Keratinocyte (primary cell): Measurements from ENCODE around the gene KIAA0408. TPM values are rescaled to one million over a fixed set of nuclear protein-coding genes. Genes with fewer than 3 reads are reported as not detected.
"Not testable (repeated sequence)": the region's sequence is repeated elsewhere in the genome, so short reads cannot be mapped to it uniquely, and the experiment has no call there.

Source experiments
- DNase-seq: peaks from one replicate; pipeline ENCODE4 v3.0.0-alpha.2; 2011; ENCODE audit warnings: low read depth, missing footprints, low spot score
- FAIRE-seq: peaks from 2 replicates; lab custom pipeline; 2011; peaks lifted over from hg19 to GRCh38; lab: Jason Lieb, UNC
- H2AFZ ChIP-seq: 2 replicates; pipeline ENCODE4 v1.6.0; 2012; ENCODE audit warnings: low read length, control low read depth, inconsistent platforms; ENCODE audit not compliant: control insufficient read depth
- H3K27ac ChIP-seq: 2 replicates; pipeline ENCODE4 v1.5.1; 2011; ENCODE audit warnings: low read length; ENCODE audit not compliant: control insufficient read depth, insufficient read depth
- H3K27me3 ChIP-seq: 3 replicates; pipeline ENCODE4 v1.6.0; 2011; ENCODE audit warnings: low read length; ENCODE audit not compliant: control insufficient read depth, insufficient read depth; ENCODE audit errors: extremely low read depth
- H3K36me3 ChIP-seq, 2 experiments: 2 replicates in 1 of 2; 3 replicates in 1 of 2; pipeline ENCODE4 v1.5.1; 2011; ENCODE audit warnings: low read length in 2 of 2, mild to moderate bottlenecking in 1 of 2; ENCODE audit not compliant: control insufficient read depth in 2 of 2, insufficient read depth in 2 of 2; ENCODE audit errors: extremely low read depth in 1 of 2
- H3K4me1 ChIP-seq: 3 replicates; pipeline ENCODE4 v1.5.1; 2011; ENCODE audit warnings: low read length; ENCODE audit not compliant: control insufficient read depth, insufficient read depth; ENCODE audit errors: extremely low read depth
- H3K4me2 ChIP-seq: 3 replicates; pipeline ENCODE4 v1.6.0; 2011; ENCODE audit warnings: low read depth, low read length; ENCODE audit not compliant: control insufficient read depth, insufficient read depth; ENCODE audit errors: extremely low read depth
- H3K4me3 ChIP-seq, 3 experiments: fragments of 200-600 bp in 1 of 3; sonication (generic) in 1 of 3; 2 replicates in 2 of 3; 3 replicates in 1 of 3; pipeline ENCODE4 v1.5.1; 2011 to 2016; ENCODE audit warnings: low read length in 3 of 3, mild to moderate bottlenecking in 3 of 3, control low read depth in 2 of 3, inconsistent platforms in 1 of 3, low read depth in 1 of 3, mixed read lengths in 1 of 3, mixed run types in 1 of 3, moderate library complexity in 1 of 3; ENCODE audit not compliant: control insufficient read depth in 2 of 3, insufficient read depth in 2 of 3; ENCODE audit errors: extremely low read depth in 1 of 3
- H3K79me2 ChIP-seq: 2 replicates; pipeline ENCODE4 v1.6.0; 2012; ENCODE audit warnings: low read length; ENCODE audit not compliant: control insufficient read depth, insufficient read depth
- H3K9ac ChIP-seq: 3 replicates; pipeline ENCODE4 v1.6.0; 2011; ENCODE audit warnings: low read length; ENCODE audit not compliant: control insufficient read depth, insufficient read depth; ENCODE audit errors: extremely low read depth
- H3K9me1 ChIP-seq: 3 replicates; pipeline ENCODE4 v1.6.0; 2011; ENCODE audit warnings: low read length; ENCODE audit not compliant: control insufficient read depth, insufficient read depth; ENCODE audit errors: extremely low read depth
- H3K9me3 ChIP-seq: 2 replicates; pipeline ENCODE4 v1.5.1; 2012; ENCODE audit warnings: low read depth, low read length; ENCODE audit not compliant: control insufficient read depth
- H4K20me1 ChIP-seq: 3 replicates; pipeline ENCODE4 v1.6.0; 2011; ENCODE audit warnings: low read length; ENCODE audit not compliant: control insufficient read depth, insufficient read depth; ENCODE audit errors: extremely low read depth
- CTCF ChIP-seq, 3 experiments: IDR thresholded peaks in 1 of 3; conservative IDR thresholded peaks in 1 of 3; optimal IDR thresholded peaks in 1 of 3; 2 replicates in 2 of 3; 3 replicates in 1 of 3; pipeline versions ENCODE3 to v1.5.1; 2011; ENCODE audit warnings: low read length in 3 of 3, mild to moderate bottlenecking in 3 of 3, moderate library complexity in 2 of 3, control low read depth in 1 of 3, inconsistent platforms in 1 of 3; ENCODE audit not compliant: insufficient read depth in 2 of 3; ENCODE audit errors: extremely low read depth in 1 of 3
- EZH2 ChIP-seq: IDR thresholded peaks from one replicate; pipeline ENCODE4 v1.6.1; 2012; ENCODE audit warnings: inconsistent platforms, mild to moderate bottlenecking, low read length, moderate library complexity
- dilution Hi-C: fragments of 300-500 bp; cut with MboI; formaldehyde crosslinking; loops from one replicate; pipeline ENCODE4 v1.7.0; 2020; ENCODE audit warnings: low sequenced_read_pairs; ENCODE audit not compliant: extremely low pct_ligation_motif_present
- polyA plus RNA-seq, 5 experiments: library from polyadenylated mRNA; depleted of rRNA in 3 of 5; stranded (reverse) in 3 of 5; stranded (forward) in 1 of 5; unstranded in 1 of 5; fragments of >200 nt; gene quantifications; 1 replicate in 1 of 5; 2 replicates in 3 of 5; 3 replicates in 1 of 5; pipeline versions ENCODE4 v1.2.1 to v1.2.3, GENCODE V29; 2011 to 2012; ENCODE audit warnings: missing spikeins in 2 of 5, low read depth in 1 of 5, low replicate concordance in 1 of 5
- small RNA-seq, 3 experiments: library from RNA; depleted of rRNA; stranded (forward); fragments of <200 nt; gene quantifications; one replicate each; pipeline ENCODE3, GENCODE V24; 2012; ENCODE audit warnings: low read depth in 3 of 3, low replicate concordance in 1 of 3; ENCODE audit not compliant: insufficient read length in 3 of 3

Gene KIAA0408
- polyA plus RNA-seq, 1 donor (not counting 4 experiments of a cell fraction or from before 2014, with no cell fraction given): 0.12 TPM

DNA sequence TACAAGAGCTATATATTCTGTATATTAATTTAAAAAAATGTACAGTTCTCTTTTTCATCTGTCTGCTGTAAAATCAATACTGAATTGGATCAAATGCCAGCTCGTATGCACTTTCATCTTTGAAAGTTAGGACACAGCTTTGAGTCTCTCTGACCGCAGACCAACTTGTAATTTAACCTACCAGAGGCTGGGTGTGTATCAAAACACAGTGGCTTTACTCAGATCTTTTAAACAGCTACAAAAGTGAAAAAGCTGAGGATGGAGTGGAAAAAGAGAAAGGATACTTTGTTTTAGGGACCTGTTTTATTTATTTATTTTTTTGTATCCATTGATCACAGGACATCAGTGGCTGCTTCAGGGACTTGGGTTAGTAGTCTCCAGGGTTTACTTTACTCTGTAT is 44.1 kb downstream of the KIAA0408 start:
- dilution Hi-C loops: no loop called here
- Histone ChIP-seq H3K9ac (no peak overlapping the region), H3K36me3 (no peaks in the 10 kb centered on the region), H4K20me1 (no peaks in the 10 kb centered on the region), H3K4me2 (no peak overlapping the region), H2AFZ (no peak overlapping the region), H3K9me3 (no peaks in the 10 kb centered on the region), H3K79me2 (no peaks in the 10 kb centered on the region), H3K27ac (no peak overlapping the region), H3K27me3 (no peaks in the 10 kb centered on the region), H3K4me1 (no peaks in the 10 kb centered on the region), H3K4me3 (no peak overlapping the region), H3K9me1 (no peaks in the 10 kb centered on the region)
- DNase-seq (no peak), FAIRE-seq (no peak)
- TF ChIP-seq CTCF (optimal IDR thresholded peaks at IDR 0.05 in 1 of 3, IDR thresholded peaks at IDR 0.05 in 1 of 3, conservative IDR thresholded peaks at IDR 0.05 in 1 of 3; ENCODE audit: extremely low read depth in 1 of 3, insufficient read depth in 2 of 3, low read length in 3 of 3) (no peak), EZH2 (no peak)

DNA sequence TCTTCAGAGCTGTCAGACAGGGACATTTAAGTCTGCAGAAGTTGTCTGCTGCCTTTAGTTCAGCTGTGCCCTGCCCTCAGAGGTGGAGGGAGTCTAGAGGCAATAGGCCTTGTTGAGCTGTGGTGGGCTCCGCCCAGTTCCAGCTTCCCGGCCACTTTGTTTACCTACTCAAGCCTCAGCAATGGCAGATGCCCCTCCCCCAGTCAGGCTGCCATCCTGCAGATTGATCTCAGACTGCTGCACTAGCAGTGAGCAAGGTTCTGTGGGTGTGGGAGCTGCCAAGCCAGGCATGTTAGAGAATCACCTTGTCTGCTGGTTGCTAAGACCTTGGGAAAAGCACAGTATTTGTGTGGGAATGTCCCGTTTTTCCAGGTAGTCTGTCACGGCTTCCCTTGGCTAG is 46.1 kb downstream of the KIAA0408 start:
- H3K9ac ChIP-seq, H3K4me1 ChIP-seq, H3K79me2 ChIP-seq, H3K36me3 ChIP-seq, H3K27me3 ChIP-seq, H3K9me3 ChIP-seq, FAIRE-seq, H3K4me2 ChIP-seq, dilution Hi-C loops, H3K9me1 ChIP-seq, DNase-seq, H3K4me3 ChIP-seq, H3K27ac ChIP-seq, H4K20me1 ChIP-seq: not testable (repeated sequence)
- H2AFZ ChIP-seq: peak overlapping the region; percentile 43

DNA sequence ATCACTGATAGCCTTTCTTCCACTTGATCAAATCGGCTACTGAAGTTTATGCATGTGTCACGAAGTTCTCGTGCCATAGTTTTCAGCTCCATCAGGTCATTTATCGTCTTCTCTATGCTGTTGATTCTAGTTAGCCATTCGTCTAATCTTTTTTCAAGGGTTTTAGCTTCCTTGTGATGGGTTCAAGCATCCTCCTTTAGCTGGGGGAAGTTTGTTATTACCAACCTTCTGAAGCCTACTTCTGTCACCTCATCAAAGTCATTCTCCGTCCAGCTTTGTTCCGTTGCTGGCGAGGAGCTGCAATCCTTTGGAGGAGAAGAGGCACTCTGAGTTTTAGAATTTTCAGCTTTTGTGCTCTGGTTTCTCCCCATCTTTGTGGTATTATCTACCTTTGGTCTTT is 47.2 kb downstream of the KIAA0408 start:
- H2AFZ ChIP-seq, DNase-seq, H3K27ac ChIP-seq, H3K9ac ChIP-seq, H3K79me2 ChIP-seq, H3K36me3 ChIP-seq, H3K27me3 ChIP-seq, H3K9me1 ChIP-seq, H3K9me3 ChIP-seq, H3K4me3 ChIP-seq, FAIRE-seq, dilution Hi-C loops, H3K4me1 ChIP-seq, H3K4me2 ChIP-seq, H4K20me1 ChIP-seq: not testable (repeated sequence)

Small RNA genes within 50 kb of the gene (small RNA-seq; reads per million reads assigned to genes)
- gene KIAA0408: 0 reads per million in 3 experiments

Other genes starting within 250 kb of the KIAA0408 start
- gene RNF146, start 192.5 kb downstream of the KIAA0408 start, polyA plus RNA-seq: 20.0 to 36.6 TPM (median 30.9 TPM) in 3 replicates
- gene ECHDC1, start 115.8 kb downstream of the KIAA0408 start, polyA plus RNA-seq: 28.0 to 56.9 TPM (median 46.2 TPM) in 3 replicates
- 0.06 to 0.10 TPM in 2 of 3 replicates, not detected in the other for gene C6orf58, start 117.8 kb upstream of the KIAA0408 start, polyA plus RNA-seq